Measurements from ENCODE around the gene ERC2.

Gene ERC2

DNA sequence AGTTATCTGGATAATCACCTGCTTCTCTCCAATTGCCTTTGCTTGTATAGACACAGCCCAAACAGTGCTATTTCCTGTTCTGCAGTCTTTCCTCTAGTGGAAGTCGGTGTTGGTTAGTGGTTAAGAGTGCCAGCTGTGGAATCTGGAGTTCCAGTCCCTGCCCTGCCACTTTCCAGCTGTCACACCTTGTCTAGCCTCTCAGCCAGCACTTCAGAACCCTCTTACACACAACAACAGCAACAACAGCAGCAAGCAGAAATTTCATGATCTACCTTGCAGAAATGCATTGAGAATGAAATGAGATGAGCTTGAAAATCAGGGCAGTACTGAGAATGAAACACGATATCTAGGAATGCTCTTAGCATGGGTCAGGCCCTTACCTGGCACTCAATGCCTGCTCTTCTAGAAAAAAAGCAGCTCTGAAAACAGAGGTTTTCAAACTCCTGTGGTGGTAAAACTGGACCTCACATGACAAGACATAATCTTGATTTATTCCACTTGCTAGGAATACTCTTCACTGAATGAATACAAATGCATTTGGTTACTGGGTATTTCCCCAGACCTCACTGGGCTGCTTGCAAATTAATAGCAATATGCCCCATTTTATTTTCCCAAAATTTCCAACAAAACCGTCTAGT, 977.9 kb downstream of the ERC2 start:
- no peak for DNase-seq (ENCODE audit: low spot score)

DNA sequence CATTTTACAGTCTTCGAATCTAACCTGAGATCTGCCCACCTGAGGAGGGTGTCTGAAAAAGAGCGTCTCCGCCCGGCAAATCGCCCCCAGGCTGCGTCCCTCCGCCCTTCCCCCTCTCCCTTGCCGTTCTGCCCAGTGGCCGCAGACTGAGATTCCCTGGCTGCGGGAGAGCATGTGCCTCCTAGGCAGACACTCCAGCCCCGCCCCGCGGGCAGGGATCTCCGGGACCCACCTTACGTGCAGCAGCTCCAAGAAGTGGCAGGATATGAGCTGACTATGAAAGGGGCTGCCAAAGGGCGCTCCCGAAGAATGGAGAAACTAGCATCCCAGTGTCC, 978.5 kb downstream of the ERC2 start:
- no peak for DNase-seq (ENCODE audit: low spot score)

DNA sequence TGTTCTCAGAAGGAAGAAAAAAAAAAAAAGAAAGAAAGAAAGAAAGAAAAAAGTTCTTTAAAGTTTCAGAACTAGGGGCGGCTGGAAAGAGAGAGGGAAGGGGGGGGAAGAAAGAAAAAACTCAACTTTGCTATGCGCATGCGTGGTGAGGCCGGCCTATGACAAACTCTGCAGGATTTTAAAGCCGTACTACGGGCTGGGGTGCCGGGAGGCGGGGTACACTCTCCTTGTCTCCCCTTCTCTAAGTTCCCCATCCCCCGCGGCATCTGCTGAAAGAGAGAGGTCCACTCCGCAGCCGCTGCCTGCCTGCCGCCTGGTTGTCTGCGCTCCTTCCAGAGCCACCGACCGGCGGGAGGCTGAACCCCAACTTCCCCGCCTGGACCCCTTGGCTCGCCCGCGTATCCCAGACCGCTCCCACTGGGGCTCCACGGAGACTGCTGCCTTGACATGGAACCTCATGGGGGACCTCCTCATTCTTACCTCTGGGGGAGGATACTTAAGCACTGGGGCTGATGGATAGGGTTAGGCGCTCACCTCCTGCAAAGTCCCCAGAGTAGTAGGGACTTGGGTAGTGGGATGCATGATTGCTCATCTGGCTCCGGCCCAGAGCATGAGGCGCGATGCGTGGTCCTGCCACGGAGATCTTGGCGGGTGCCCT, 979.7 kb downstream of the ERC2 start:
- DNase-seq (ENCODE audit: low spot score) = no peak

DNA sequence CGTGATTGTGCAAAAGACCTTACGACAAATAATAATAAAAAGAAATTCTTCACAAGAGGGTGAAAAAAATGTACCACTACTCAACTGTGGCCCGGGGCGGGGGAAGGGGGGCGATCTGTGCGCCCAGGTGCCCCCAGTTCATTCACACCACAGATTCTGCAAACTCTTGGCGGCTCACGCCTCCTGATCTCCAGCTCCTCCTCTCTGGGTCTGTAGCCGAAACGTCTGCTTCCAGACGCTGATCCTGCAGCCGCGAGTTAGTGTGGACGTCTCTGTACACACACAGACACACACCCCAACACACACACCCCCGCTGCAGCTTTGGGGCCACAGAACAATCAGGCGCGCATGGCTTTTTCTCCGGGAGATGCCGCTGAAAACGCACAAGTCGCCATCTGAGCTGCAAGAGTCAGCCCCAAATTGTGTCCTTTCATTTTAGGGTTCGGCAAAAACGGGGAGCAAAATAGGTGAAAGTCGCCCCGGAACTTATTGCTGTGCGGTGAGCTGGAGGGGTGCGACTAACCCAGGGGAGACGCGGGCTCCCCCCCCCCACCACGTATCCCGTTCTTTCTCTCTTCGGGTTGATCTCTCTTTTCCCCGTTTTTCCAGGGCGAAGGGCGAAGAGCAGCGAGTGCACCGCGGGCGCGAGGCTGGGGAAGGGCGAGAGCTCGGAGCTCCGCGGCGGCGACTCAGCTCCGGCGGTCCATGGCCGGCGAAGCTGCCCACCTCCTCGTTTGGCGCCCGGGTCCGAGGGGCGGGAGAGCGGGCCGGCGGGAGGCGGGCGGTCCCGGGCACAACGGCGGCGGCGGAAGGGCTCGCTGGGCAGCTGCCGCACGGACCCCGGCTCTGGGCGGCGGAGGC, 980.7 kb downstream of the ERC2 start:
- no peak for DNase-seq (ENCODE audit: low spot score)

DNA sequence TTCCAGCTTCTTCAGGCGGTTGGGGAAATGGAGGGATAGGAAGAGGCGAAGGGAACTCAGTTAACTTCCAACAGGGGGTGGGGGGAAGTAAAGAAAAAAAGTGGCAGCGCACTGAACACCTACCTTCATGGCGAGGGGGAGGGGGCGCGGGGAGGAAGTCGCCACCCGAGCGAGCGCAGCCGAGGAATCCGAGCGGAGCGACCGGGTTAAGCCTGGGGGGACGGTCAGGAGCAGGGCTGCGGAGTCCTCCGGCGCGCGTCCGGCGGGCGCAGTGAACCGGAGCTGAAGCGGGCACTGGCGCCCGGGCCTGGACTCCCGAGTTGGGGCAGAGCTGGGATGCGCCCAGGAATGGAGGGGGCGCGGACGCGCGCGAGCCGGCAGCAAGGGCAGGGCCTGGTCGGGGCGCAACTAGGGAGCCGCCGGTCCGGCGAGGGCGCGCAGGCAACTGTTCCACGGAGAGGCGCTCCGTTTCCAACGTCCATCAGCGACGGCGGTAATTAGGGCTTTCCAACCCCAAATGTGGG, 981.3 kb downstream of the ERC2 start, which contains the start of gene WNT5A:
TSS of gene WNT5A (minus strand) at position 450 of the 524 bp plus-strand sequence. CDS start at position 129, 321 bp downstream.
- no peak for DNase-seq (ENCODE audit: low spot score)

DNA sequence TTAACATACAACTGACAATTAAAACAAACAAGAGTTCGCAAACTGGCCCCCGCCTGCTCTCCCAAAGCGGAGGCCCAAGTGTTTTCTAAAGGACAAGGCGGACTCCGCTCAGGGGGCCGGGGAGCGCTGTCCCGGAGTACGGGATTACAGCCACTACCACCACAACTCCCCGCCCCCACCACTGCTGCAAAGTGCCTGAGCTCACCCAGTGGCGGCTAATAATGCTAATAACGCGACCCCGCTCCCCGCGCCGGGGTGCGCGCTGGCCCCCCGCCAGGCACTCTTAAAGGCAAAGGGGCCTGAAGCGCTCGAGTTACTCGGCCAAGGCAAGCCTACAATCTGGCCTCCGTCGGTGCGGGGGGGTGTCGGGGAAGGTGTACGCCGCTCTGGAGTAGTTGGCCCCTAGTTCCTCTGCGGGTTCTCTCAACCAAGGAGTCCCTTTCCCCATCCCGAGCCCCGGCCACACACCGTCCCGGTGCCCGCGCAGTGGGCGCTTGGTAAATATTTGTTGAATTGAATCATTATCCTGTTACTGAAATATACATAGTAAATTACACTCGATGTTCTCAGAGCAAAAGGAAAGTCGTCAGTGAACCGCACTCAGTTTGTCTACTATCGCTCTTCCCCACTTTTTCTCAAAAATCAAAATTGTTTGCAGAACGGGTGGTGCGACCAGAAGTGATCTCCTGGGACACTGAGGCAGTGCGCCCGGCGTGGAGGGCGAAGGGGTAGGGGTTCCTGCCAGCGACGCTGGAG, 982.0 kb downstream of the ERC2 start:
- no peak for DNase-seq (ENCODE audit: low spot score)

DNA sequence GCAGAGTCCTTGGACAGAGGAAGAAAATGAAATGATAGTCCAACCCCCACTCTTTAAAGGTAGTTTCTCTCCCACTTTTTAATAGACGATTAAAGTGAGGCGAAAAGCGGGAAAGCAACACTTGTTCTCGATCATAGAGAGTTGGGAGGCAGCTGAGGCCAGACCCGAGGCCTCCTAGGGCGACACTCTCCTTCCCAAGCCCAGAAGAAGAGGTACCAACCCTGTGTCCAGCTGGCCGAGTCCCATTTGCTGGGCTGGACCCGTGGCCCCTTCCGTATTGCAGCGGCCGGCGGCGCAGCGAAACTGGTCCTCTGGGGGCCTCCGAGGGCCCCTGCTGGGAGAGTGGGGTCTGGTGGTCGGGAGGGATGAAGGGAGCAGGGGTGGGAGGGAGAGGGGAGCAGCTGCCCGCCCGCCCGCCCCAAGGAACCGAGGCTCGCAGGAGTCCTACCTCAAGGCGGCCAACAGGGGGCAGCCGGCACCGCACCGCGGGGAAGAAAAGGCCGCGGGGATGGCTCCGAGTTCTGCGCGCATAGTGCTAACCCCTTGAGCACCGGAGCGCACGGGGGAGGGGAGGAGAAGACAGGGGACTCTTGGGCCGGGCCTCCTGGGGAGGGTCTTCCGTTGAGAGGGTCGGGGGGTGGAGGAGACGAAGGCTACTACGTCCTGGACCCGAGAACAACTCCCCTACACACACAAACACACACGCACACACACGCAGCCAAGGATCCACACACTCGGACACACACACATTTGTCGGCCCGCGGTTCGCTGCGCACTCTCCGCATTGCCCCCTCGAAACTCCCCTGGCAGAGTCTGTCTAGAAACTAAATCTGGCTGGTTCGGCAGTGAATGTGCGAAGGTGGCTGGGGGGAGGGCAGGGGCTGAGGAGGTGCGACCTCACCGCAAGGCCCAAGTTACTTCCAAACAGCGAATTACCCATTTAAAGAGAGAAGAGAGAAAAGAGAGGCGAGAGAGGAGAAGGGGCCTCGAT, 983.2 kb downstream of the ERC2 start:
- no peak for DNase-seq (ENCODE audit: low spot score)

DNA sequence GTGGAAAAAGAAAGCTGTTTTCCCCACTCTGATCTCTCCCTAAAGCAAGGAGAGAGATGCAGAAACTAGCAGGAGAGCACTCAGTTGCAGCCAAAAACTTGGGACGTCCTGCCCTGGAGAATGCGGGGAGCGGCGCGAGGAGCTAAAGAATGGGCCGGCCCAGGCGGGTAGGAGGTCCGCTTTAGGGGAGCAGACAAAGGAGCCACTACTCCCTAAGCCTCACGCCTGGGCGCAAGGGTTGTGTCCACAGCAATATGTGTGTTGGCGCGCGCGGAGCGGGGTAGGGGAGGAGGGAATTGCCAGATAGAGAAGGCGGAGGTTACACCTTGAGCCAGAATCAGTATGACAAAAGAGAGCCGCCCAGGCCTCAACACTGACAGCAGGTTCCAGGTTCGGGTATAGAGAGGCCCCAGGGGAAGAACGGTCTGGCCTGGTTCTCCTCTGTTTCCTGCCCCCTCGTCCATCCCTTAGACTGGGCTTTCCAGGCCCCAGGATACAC, 984.0 kb downstream of the ERC2 start:
- no peak for DNase-seq (ENCODE audit: low spot score)

DNA sequence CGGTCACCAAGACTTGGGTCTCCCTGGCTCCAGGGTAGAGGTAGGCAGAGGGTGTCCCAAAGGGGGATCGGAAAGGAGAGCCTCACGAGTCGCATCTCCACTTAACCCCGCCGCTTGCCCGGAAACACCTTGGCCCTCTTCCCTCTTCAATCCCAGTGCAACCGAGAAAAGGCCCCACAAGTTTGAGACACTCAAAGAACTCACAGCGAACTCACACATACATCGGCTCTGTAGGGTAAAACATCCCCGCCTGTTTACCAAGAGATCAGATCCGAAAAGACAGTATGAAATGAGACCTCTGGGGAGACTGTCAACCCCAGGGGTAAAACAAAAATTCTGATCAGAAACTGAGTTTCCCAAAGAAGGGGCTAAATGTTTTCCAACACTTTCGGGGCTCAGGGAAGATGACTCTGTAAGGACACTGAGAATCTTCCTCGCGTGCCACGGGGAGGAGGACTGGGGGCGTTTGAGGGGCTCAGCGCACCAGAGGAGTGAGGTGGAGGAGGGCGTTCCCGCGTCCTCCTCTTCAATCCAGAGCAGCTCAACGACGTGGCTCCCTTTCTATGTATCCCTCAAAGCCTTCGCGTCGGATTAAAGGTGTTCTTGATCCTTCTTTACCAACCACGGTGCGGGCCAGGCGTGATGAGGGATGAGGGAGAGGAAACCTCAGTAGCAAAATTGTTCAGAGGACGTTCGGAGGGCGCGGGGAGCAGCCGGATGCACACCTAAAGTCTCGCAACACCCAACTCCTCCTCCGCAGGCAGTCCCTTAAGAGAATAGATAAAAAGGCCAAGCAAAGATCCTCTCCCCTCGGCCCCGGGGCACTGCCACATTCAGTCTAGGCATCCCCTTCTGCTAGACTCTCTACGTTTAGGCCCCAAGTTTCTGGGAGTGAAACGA, 984.8 kb downstream of the ERC2 start:
- no peak for DNase-seq (ENCODE audit: low spot score)

DNA sequence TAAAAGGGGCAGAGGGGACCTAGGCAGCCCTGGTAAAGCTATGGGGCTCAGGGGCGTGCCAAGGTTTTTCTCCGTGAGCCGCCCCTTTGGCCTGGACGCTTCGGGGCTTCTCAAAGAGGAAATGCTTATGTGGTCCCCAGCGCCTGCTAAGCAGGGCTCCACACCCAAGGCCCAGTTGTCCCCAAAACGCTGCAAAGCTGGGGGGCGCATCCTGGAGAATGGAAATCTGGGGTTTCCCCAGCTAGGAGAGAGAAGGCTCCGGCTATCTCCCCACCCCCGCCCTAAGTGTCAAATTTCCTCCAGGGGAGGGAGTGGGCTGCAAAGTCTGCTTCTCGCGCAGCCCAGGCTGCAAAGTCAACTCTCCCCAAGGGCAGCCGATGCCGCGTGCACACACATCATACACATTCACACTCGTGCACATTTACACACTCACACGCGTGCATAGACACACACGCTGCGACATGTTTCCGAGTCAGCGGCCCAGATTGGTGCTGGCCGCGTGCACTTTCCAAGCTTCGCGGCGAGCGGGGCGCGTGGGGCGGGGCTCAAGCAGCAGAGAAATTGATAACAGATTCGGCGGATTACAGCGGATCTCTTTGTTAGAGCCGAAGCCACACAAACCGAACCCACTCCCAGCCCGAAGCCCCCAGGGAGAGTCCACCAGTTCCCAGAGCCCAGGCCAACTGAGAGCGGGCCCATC, 985.6 kb downstream of the ERC2 start:
- DNase-seq (ENCODE audit: low spot score) = no peak

DNA sequence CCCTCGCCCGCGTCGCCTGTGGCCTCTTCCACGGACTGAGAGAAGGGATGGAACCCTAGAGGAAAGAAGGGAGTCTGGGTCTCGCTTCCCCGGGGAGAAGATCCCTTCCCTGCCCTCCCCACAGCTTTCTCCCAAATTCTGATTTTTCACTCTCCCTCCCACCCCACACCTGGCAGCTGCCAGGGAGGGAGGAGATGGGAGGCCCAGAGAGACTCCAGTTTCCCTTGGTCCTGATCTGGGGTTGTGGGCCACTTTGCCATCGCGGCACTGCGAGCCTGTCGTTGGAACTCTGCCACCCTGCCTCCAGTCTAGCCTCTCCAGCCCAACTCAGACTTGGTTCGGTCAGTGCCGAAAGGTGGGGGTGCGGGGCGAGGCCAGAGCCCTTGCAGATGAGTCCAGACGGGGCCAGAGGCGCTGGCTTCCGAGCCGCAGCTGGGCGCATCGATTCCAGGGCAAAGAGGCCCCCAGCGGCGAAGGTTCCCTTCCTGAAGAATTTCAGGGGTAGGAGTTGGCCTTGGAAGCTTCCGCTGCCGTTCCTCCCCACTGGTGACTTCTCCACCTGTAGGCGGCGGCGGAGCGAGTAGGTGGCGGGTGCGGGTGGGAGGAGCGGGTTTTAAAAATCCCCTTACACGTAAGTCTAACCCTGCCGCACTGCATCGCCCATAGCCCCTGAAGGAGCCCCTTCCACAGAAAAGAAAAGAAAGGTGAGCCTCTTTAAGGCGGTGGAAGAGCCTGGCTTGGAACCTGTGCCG, 986.3 kb downstream of the ERC2 start:
- no peak for DNase-seq (ENCODE audit: low spot score)

DNA sequence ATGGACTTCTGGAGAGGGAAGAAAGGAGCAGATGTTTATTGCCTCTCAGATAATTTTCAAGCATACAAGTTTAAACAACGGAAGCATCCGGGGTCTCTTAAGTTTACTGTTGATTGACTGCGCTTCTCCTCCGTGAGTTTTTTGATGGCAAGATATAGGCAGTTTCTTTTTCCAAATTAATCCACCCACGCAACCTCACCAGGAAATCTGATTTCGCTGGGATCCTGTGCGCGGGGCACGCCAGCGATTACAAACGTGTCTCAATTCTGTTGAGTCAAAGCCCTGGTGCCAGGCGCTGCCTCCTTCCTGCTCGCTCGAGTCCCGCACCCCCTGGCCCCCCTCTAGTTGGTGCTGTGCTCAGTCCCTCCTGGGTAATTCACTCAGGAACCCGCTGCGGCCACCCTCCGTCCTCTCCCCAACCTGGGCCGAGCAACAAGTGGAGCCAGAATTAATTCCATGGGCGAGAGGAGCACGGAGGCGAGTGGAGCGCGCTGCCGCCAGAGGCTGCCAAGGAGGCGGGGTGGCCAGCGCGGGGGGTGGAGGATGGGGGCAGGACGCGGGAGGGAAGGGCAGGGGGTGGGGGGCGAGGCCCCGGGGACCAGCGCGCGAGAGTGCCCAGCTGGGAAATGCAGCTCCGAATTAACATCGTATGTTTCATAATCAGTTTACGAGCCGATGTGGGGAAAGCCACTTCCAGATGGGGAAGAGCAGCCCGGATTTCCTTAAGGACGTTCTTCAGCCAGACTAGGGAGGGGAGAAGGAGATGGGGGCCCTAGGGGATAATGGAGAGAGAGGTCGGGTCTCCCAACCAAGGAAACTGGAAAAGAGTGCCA, 987.1 kb downstream of the ERC2 start:
- no peak for DNase-seq (ENCODE audit: low spot score)

DNA sequence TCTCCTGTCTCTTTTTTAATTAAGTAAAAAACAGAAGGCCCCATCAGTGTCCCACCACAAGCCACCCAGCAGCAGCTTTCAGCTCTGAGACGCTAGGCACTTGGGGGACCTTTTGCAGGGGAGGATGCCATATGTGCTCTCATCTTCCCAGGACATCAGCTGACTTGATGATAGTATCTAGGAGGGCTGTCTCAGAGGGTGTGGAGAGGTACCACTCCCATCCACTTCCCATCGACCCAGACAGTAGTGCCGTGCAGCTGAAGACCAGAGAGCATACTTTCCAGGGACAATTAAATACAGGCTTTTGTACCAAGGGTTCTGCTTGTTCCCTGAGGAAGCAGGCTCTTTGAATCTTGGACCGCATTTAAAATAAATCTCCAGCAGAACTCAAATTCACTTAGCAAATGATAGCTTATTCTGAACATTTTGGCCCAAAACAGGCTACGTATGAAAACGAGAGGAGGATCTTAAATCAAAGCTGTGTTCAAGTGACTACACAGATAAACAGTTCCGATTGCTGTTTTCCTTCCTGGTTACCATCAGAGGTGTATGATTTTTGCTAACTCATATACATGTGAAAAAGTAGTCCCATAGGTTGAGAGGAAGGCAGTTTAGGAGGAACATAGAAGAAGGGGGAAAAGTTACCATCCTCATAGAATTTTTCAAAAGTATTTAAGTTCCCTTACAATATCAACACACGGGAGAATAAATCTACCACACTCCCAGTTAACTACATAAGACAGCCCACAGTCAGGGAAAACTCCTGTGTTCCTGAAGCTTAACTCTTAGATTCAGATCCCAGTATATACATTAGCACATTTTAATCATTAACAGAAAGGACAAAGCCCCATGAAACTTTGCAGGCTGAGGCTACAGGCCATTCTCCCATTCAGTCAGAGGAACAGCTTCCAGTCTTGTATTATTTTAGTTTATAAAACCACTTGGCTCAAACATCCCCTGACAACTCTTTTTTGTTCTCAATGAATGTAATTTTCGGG, 990.7 kb downstream of the ERC2 start:
- DNase-seq (ENCODE audit: low spot score) = no peak

DNA sequence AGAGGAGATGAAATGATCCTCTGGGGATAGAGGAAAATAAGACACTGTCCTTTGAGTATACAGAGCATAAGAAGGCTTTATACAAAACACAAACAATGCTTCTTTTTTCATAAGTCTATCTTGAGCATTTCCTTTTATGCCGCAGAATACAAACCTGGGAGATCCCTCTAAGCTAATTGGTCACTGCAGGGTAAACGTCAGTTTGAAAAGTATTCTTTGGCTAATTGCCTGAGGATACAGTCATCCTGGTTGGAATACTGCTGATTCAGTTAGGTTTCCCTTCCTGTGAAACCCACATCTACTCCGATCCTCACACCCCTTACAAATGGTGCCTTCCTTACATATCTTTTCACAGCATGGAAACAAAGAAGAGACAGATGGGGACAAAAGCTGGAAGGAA, 991.8 kb downstream of the ERC2 start:
- DNase-seq (ENCODE audit: low spot score) = no peak

DNA sequence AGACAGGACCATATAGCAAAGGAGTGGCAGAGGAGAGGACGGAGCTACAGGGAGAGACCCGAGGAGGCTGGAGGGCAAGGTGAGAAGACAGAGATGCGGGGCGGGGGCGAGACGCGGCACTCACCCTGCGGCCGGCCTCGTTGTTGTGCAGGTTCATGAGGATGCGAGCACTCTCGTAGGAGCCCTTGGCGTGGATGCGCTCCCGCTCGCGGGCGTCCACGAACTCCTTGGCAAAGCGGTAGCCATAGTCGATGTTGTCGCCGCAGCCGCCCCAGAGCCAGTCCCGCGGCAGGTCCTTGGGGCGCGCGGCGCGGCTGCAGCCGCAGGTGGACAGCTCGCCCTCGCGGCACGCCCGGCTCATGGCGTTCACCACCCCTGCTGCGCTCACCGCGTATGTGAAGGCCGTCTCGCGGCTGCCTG, 994.0 kb downstream of the ERC2 start:
- no peak for DNase-seq (ENCODE audit: low spot score)

DNA sequence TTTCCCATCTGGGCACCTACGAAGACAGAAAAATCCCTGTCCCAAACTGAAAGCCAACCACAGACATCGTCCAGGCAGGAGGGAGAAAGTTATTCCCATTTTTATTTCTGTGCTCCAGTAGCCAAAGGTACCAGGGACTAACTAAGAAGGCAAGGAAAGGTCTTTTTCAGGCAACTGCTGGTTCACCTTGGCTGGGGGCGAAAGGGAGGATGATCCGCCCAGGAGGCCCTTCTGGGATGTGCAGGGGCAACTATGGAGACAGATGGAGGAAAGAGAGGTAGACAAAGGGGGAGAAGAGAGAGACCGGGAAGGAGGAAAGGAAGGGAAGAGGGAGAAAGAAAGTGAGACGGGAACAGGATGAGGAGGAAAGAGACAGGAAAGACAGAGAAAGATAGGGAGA, 994.5 kb downstream of the ERC2 start:
- DNase-seq (ENCODE audit: low spot score) = no peak

Measured in hematopoietic multipotent progenitor cell treated with erythropoietin and hydrocortisone succinate and interleukin-3 and kit ligand, for 15 days (in vitro differentiated cells).